HL-60 (cell line): ENCODE measurements around the gene ELF2.

ENCODE experiments used
- POLR2AphosphoS5 ChIP-seq: IDR thresholded peaks from 2 replicates; pipeline ENCODE4 v1.6.1; 2012; ENCODE audit warnings: low read depth
- TF ChIP-seq, protein P1 (sequence below): IDR thresholded peaks from one replicate; pipeline ENCODE4 v1.5.1; 2011; ENCODE audit warnings: low read length, control low read depth, inconsistent platforms; ENCODE audit not compliant: insufficient read depth

- TF ChIP-seq, protein P1, sequence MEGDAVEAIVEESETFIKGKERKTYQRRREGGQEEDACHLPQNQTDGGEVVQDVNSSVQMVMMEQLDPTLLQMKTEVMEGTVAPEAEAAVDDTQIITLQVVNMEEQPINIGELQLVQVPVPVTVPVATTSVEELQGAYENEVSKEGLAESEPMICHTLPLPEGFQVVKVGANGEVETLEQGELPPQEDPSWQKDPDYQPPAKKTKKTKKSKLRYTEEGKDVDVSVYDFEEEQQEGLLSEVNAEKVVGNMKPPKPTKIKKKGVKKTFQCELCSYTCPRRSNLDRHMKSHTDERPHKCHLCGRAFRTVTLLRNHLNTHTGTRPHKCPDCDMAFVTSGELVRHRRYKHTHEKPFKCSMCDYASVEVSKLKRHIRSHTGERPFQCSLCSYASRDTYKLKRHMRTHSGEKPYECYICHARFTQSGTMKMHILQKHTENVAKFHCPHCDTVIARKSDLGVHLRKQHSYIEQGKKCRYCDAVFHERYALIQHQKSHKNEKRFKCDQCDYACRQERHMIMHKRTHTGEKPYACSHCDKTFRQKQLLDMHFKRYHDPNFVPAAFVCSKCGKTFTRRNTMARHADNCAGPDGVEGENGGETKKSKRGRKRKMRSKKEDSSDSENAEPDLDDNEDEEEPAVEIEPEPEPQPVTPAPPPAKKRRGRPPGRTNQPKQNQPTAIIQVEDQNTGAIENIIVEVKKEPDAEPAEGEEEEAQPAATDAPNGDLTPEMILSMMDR = no peak
- TF ChIP-seq POLR2AphosphoS5 = no peak
Measured at GRCh38 chr4:139022835-139023234, 154.2 kb downstream of the ELF2 start.
